Measurements from ENCODE around the gene CHST12.

GRCh38 chr7:2416650-2417049 lies 13.2 kb downstream of the CHST12 start:
- TF ChIP-seq, protein P1, sequence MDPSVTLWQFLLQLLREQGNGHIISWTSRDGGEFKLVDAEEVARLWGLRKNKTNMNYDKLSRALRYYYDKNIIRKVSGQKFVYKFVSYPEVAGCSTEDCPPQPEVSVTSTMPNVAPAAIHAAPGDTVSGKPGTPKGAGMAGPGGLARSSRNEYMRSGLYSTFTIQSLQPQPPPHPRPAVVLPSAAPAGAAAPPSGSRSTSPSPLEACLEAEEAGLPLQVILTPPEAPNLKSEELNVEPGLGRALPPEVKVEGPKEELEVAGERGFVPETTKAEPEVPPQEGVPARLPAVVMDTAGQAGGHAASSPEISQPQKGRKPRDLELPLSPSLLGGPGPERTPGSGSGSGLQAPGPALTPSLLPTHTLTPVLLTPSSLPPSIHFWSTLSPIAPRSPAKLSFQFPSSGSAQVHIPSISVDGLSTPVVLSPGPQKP (IDR thresholded peaks at IDR 0.05; ENCODE audit: borderline replicate concordance, low read depth, low read length): no peak
- no peak for TF ChIP-seq CTCF (conservative IDR thresholded peaks at IDR 0.05; ENCODE audit: low read depth, low read length)

Data from IMR-90 (cell line).